ENCODE data around the gene ARF3.
A peak's percentile ranks its signal among the peaks of the same experiment; 100 is the strongest.

The ARF3 gene

GRCh38 chr12:48957141-48958048, at the start of gene ARF3:
Gene ARF3 (minus strand): TSS chr12:48957487. CDS start chr12:48941095, 16,392 bp downstream.
- DNase-seq, result peak; percentile 90

GRCh38 chr12:49000346-49000745, 43.1 kb upstream of the ARF3 start:
- DNase-seq, result no peak

GRCh38 chr12:48999371-49000131, 42.3 kb upstream of the ARF3 start, which contains the start of gene DDN:
Gene DDN (minus strand): TSS chr12:48999375. CDS start chr12:48999287, 88 bp downstream.
- DNase-seq, result peak; percentile 21

- peak; percentile 22 for DNase-seq
Measured at GRCh38 chr12:48998497-48999353, 41.4 kb upstream of the ARF3 start.

GRCh38 chr12:48997719-48998496, 40.6 kb upstream of the ARF3 start:
- no peak for DNase-seq

GRCh38 chr12:48996794-48997718, 39.8 kb upstream of the ARF3 start:
- DNase-seq, result peak; percentile 72

GRCh38 chr12:48995086-48995879, 38.0 kb upstream of the ARF3 start:
- peak; percentile 60 for DNase-seq

- no peak for DNase-seq
Measured at GRCh38 chr12:48994224-48995085, 37.2 kb upstream of the ARF3 start.

GRCh38 chr12:48993787-48994186, 36.5 kb upstream of the ARF3 start:
- DNase-seq, result no peak

GRCh38 chr12:48991247-48992050, 34.2 kb upstream of the ARF3 start:
- no peak for DNase-seq

GRCh38 chr12:48990552-48990951, 33.3 kb upstream of the ARF3 start:
- no peak for DNase-seq

GRCh38 chr12:48988030-48988649, 30.9 kb upstream of the ARF3 start:
- DNase-seq, result no peak

GRCh38 chr12:48986720-48987291, 29.5 kb upstream of the ARF3 start:
- no peak for DNase-seq

GRCh38 chr12:48985901-48986300, 28.6 kb upstream of the ARF3 start:
- DNase-seq, result no peak

GRCh38 chr12:48985475-48985897, 28.2 kb upstream of the ARF3 start:
- no peak for DNase-seq

- DNase-seq, result no peak
Measured at GRCh38 chr12:48982397-48983080, 25.3 kb upstream of the ARF3 start.

- DNase-seq, result no peak
Measured at GRCh38 chr12:48981757-48982157, 24.5 kb upstream of the ARF3 start.
